Measurements from ENCODE around the gene MSX1.

- no peak for TF ChIP-seq POLR2AphosphoS5 (IDR thresholded peaks at IDR 0.05; ENCODE audit: low read depth, low read length)
- TF ChIP-seq POLR2A (IDR thresholded peaks at IDR 0.05; ENCODE audit: low read depth, low read length) = no peak
- no peak for TF ChIP-seq SPI1 (IDR thresholded peaks at IDR 0.05; ENCODE audit: low read depth, low read length)
- no peak for TF ChIP-seq TAF1 (IDR thresholded peaks at IDR 0.05; ENCODE audit: low read depth, low read length)
- TF ChIP-seq PAX5 (IDR thresholded peaks at IDR 0.05; ENCODE audit: insufficient read depth, low read length, severe bottlenecking) = no peak
- TF ChIP-seq POU2F2 (IDR thresholded peaks at IDR 0.05; ENCODE audit: low read depth, low read length) = no peak
Observed at GRCh38 chr4:4868758-4869723, 9.6 kb downstream of the MSX1 start.

Data from GM12891 (cell line).